ENCODE data around the gene SYT1.

- TF ChIP-seq CTCF (IDR thresholded peaks at IDR 0.05) (no peak), EP300 (IDR thresholded peaks at IDR 0.05) (no peak), POLR2A (IDR thresholded peaks at IDR 0.05) (no peak)
Measured at GRCh38 chr12:79326663-79327062, 462.1 kb downstream of the SYT1 start.
